ENCODE data around the gene EBF4.

DNA sequence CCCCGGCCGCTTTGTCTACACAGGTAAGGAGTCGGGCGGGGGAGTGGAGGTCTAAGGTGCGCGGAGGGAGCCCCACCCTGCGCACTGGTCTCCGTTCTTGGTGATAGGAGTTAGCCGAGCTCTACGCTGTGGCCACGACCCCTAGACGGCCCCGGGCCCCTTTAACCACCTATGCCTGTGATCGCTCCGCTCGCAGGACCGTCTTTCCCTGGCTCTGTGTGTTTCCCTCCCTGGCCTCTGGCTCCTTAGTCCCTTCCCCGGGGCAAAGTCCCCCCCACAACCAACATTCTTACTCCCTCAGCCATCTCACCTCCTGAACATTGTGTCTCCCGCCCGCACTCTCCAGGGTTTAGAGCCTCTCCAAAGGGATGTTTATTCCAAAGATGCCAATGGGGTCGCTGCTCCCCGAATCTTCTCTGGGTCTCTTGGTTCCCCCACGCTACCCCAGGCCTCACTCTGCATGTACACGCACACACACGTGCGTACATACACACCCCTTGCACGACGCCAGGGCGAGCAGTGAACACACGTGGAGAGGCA, 57.4 kb downstream of the EBF4 start:
- TF ChIP-seq, protein P1, sequence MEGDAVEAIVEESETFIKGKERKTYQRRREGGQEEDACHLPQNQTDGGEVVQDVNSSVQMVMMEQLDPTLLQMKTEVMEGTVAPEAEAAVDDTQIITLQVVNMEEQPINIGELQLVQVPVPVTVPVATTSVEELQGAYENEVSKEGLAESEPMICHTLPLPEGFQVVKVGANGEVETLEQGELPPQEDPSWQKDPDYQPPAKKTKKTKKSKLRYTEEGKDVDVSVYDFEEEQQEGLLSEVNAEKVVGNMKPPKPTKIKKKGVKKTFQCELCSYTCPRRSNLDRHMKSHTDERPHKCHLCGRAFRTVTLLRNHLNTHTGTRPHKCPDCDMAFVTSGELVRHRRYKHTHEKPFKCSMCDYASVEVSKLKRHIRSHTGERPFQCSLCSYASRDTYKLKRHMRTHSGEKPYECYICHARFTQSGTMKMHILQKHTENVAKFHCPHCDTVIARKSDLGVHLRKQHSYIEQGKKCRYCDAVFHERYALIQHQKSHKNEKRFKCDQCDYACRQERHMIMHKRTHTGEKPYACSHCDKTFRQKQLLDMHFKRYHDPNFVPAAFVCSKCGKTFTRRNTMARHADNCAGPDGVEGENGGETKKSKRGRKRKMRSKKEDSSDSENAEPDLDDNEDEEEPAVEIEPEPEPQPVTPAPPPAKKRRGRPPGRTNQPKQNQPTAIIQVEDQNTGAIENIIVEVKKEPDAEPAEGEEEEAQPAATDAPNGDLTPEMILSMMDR (IDR thresholded peaks at IDR 0.05) = no peak
- no peak for TF ChIP-seq POLR2A (IDR thresholded peaks at IDR 0.05)
